Fibroblast of villous mesenchyme (primary cell): ENCODE measurements around the gene ADCY5. TPM values are rescaled to one million over a fixed set of nuclear protein-coding genes. Genes with fewer than 3 reads are reported as not detected.

Experiments used
- DNase-seq: peaks from one replicate; pipeline ENCODE4 v3.0.0-alpha.2; 2010; ENCODE audit warnings: low read depth
- H3K4me3 ChIP-seq: 2 replicates; pipeline ENCODE4 v1.5.1; 2011; ENCODE audit warnings: low read depth, mild to moderate bottlenecking, low read length
- CTCF ChIP-seq: IDR thresholded peaks from 2 replicates; pipeline ENCODE4 v1.5.1; 2012; ENCODE audit warnings: low read depth, mild to moderate bottlenecking, low read length; ENCODE audit not compliant: insufficient read depth
- total RNA-seq: library from RNA; depleted of rRNA; stranded (reverse); fragments of >200 nt; gene quantifications from 2 replicates; pipeline ENCODE4 v1.2.3, GENCODE V29; 2012

Gene ADCY5
- total RNA-seq, 1 donor, result 0.43 TPM

- no peak for TF ChIP-seq CTCF
- H3K4me3 ChIP-seq, result no peak overlapping the region
- DNase-seq, result no peak
These were observed 112.4 kb downstream of the ADCY5 start for GRCh38 chr3:123336441-123336851.

GRCh38 chr3:123336001-123336400, 112.9 kb downstream of the ADCY5 start:
- TF ChIP-seq CTCF, result no peak
- DNase-seq, result no peak
- no peak overlapping the region for H3K4me3 ChIP-seq

DNA sequence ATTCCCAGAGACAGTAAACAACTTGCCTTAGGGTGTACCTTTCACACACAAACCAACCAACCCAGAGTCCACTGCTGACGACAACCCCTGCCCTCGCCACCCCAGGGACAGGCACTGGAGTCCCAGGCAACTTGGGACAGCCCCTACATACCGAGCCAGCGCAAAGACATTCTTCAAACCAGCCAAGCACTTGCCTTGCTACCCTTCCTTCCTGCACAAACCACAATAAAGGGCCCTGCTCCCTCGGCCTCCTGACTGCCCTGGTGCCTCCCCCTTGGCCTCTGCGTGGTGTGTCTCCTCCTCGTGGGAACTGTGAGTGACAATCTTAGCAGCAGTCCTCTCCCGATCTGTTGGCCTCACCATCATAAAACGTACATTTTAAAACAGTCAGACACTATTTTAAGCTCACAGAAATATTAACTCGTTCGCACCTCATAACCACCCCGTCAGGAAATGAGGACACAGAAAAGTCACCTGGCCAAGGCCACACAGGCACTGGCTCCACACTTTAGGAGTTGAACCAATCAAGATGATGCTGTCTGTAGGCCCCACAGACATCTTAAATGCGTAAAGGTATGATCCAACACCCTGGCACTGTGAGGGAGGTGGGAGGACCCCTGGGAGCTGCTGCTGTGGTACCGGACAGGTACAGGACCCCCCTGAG, 113.8 kb downstream of the ADCY5 start:
- TF ChIP-seq CTCF, result no peak
- DNase-seq, result no peak
- no peak overlapping the region for H3K4me3 ChIP-seq

GRCh38 chr3:123334056-123334455, 114.8 kb downstream of the ADCY5 start:
- H3K4me3 ChIP-seq, result no peak overlapping the region
- DNase-seq, result no peak
- no peak for TF ChIP-seq CTCF

- no peak for TF ChIP-seq CTCF
- no peak for DNase-seq
- no peak overlapping the region for H3K4me3 ChIP-seq
These were observed 115.5 kb downstream of the ADCY5 start for GRCh38 chr3:123333401-123333800.

DNA sequence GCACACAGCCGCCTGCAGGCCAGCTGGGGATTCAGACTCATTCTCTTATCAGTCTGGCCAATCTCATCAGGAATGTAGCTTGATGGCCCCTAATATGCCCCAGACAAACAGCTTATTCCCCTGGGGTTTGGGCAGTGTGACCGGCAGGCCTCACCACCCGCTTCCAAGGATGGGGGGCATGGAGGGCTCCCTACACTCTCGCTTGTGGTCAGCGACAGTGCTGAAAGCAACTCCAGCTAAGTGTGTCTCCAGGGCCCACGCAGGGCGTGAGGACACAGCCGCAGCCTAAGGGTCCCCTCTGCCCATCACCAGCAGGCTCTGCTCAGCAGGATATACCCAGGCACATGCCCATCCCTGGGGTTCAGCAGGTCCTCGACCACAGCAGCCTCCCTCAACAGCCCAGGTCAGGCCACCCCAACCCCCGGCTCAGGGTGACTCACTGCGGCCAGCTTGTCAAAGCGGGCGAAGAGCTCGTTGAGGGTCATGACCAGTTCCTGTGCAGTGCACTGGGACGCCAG, 116.7 kb downstream of the ADCY5 start:
- no peak for DNase-seq
- H3K4me3 ChIP-seq, result no peak overlapping the region
- TF ChIP-seq CTCF, result no peak

- no peak for TF ChIP-seq CTCF
- no peak overlapping the region for H3K4me3 ChIP-seq
These were observed 117.2 kb downstream of the ADCY5 start for GRCh38 chr3:123331651-123332050.

More at GRCh38 chr3:123331651-123332050, 117.2 kb downstream of the ADCY5 start:
- DNase-seq, result no peak
